SU-DHL-6 (cell line): ENCODE results near the gene NTM.

Experiments
- H2AFZ ChIP-seq: fragments of 200-600 bp; sonication (generic); 2 replicates; pipeline ENCODE4 v1.6.1; 2014; ENCODE audit warnings: low read depth, mild to moderate bottlenecking, moderate library complexity, mixed read lengths, antibody characterized with exemption, low read length; ENCODE audit not compliant: severe bottlenecking
- H3F3A ChIP-seq: fragments of 200-600 bp; shearing (Covaris generic); 2 replicates; pipeline ENCODE4 v1.6.0; 2016; ENCODE audit warnings: antibody characterized with exemption, mild to moderate bottlenecking; ENCODE audit not compliant: insufficient read depth
- H3K27ac ChIP-seq: fragments of 200-600 bp; sonication (generic); 2 replicates; pipeline ENCODE4 v1.5.1; 2016; ENCODE audit warnings: low read depth, mild to moderate bottlenecking, low read length, moderate library complexity, mixed read lengths
- H3K27me3 ChIP-seq: fragments of 200-600 bp; sonication (generic), shearing (Covaris generic); 2 replicates; pipeline ENCODE4 v1.6.0; 2014; ENCODE audit warnings: mild to moderate bottlenecking, low read length
- H3K36me3 ChIP-seq: fragments of 200-600 bp; sonication (generic); 2 replicates; pipeline ENCODE4 v1.6.1; 2014; ENCODE audit warnings: mild to moderate bottlenecking, low read length, mixed read lengths
- H3K4me2 ChIP-seq: fragments of 300-600, 200-600 bp; shearing (Covaris generic), sonication (generic); 2 replicates; pipeline ENCODE4 v1.6.0; 2014; ENCODE audit warnings: low read length, low read depth, mild to moderate bottlenecking; ENCODE audit not compliant: poor library complexity, severe bottlenecking
- H3K4me3 ChIP-seq: fragments of 200-600 bp; sonication (generic); 2 replicates; pipeline ENCODE4 v1.5.1; 2014; ENCODE audit warnings: antibody characterized with exemption, low read length, mild to moderate bottlenecking, mixed read lengths; ENCODE audit not compliant: insufficient read depth, poor library complexity, severe bottlenecking
- H3K79me2 ChIP-seq: fragments of 200-600 bp; sonication (generic); 2 replicates; pipeline ENCODE4 v1.6.1; 2014; ENCODE audit warnings: mild to moderate bottlenecking, low read length, moderate library complexity; ENCODE audit not compliant: insufficient read depth
- H3K9ac ChIP-seq: fragments of 200-600 bp; sonication (generic); 2 replicates; pipeline ENCODE4 v1.7.0; 2014; ENCODE audit warnings: mild to moderate bottlenecking, low read length
- H3K9me2 ChIP-seq: fragments of 200-600 bp; sonication (generic); replicated peaks from 2 replicates; pipeline ENCODE4 v1.6.1; 2014; ENCODE audit warnings: low read length; ENCODE audit not compliant: insufficient read depth
- H3K9me3 ChIP-seq: fragments of 200-600 bp; sonication (generic); 2 replicates; pipeline ENCODE4 v1.6.1; 2014; ENCODE audit warnings: low read length, mixed read lengths; ENCODE audit not compliant: insufficient read depth
- H4K20me1 ChIP-seq: fragments of 200-600 bp; sonication (generic); 2 replicates; pipeline ENCODE4 v1.6.1; 2014; ENCODE audit warnings: low read depth, mild to moderate bottlenecking, antibody characterized with exemption, low read length, moderate library complexity, mixed read lengths
- CTCF ChIP-seq: fragments of 200-600 bp; sonication (generic); IDR thresholded peaks from one replicate; pipeline ENCODE4 v1.5.1; 2017; ENCODE audit warnings: antibody characterized with exemption, mild to moderate bottlenecking, low read length, moderate library complexity; ENCODE audit not compliant: insufficient read depth, poor library complexity, severe bottlenecking
- EZH2phosphoT487 ChIP-seq: fragments of 200-600 bp; sonication (generic), shearing (Covaris generic); conservative IDR thresholded peaks from 2 replicates; pipeline ENCODE4 v1.6.1; 2018; ENCODE audit warnings: mild to moderate bottlenecking, antibody characterized with exemption, low read length, moderate library complexity, mixed read lengths

Gene NTM

GRCh38 chr11:132037956-132038355, 667.5 kb downstream of the NTM start:
- H3K9me2 ChIP-seq: no peaks in the 10 kb centered on the region
- H3K27me3 ChIP-seq: no peaks in the 10 kb centered on the region
- H4K20me1 ChIP-seq: no peaks in the 10 kb centered on the region
- H3K9me3 ChIP-seq: no peaks in the 10 kb centered on the region
- no peaks in the 10 kb centered on the region for H3K79me2 ChIP-seq
- no peak overlapping the region for H3K9ac ChIP-seq
- H3K4me3 ChIP-seq: no peak overlapping the region
- TF ChIP-seq CTCF: no peak
- H3K4me2 ChIP-seq: no peak overlapping the region
- H3F3A ChIP-seq: no peaks in the 10 kb centered on the region
- H3K36me3 ChIP-seq: no peaks in the 10 kb centered on the region
- no peak overlapping the region for H2AFZ ChIP-seq
- H3K27ac ChIP-seq: no peak overlapping the region

- Histone ChIP-seq H3K4me2 (no peak overlapping the region), H3K9me2 (no peaks in the 10 kb centered on the region), H3K27me3 (no peaks in the 10 kb centered on the region), H3K36me3 (no peaks in the 10 kb centered on the region), H2AFZ (no peak overlapping the region), H4K20me1 (no peaks in the 10 kb centered on the region), H3K79me2 (no peaks in the 10 kb centered on the region), H3K27ac (no peak overlapping the region), H3F3A (no peaks in the 10 kb centered on the region), H3K9ac (no peak overlapping the region), H3K4me3 (no peak overlapping the region), H3K9me3 (no peaks in the 10 kb centered on the region)
- TF ChIP-seq CTCF: no peak
Measured at GRCh38 chr11:132039521-132039920, 669.1 kb downstream of the NTM start.

GRCh38 chr11:132042296-132042695, 671.9 kb downstream of the NTM start:
- H3K27ac ChIP-seq: no peak overlapping the region
- H3K4me2 ChIP-seq: no peak overlapping the region

More at GRCh38 chr11:132042296-132042695, 671.9 kb downstream of the NTM start:
- no peaks in the 10 kb centered on the region for H3K79me2 ChIP-seq
- H3K4me3 ChIP-seq: no peak overlapping the region
- no peak for TF ChIP-seq EZH2phosphoT487
- TF ChIP-seq CTCF: no peak
- no peaks in the 10 kb centered on the region for H3K36me3 ChIP-seq
- no peak overlapping the region for H2AFZ ChIP-seq
- H3K9me2 ChIP-seq: no peaks in the 10 kb centered on the region
- H4K20me1 ChIP-seq: no peaks in the 10 kb centered on the region
- no peaks in the 10 kb centered on the region for H3K27me3 ChIP-seq
- H3K9me3 ChIP-seq: no peaks in the 10 kb centered on the region
- no peaks in the 10 kb centered on the region for H3F3A ChIP-seq
- H3K9ac ChIP-seq: no peak overlapping the region
